Measurements from ENCODE around the gene CDHR2.
"Not testable (repeated sequence)": the region's sequence is repeated elsewhere in the genome, so short reads cannot be mapped to it uniquely, and the experiment has no call there.

Gene CDHR2

DNA sequence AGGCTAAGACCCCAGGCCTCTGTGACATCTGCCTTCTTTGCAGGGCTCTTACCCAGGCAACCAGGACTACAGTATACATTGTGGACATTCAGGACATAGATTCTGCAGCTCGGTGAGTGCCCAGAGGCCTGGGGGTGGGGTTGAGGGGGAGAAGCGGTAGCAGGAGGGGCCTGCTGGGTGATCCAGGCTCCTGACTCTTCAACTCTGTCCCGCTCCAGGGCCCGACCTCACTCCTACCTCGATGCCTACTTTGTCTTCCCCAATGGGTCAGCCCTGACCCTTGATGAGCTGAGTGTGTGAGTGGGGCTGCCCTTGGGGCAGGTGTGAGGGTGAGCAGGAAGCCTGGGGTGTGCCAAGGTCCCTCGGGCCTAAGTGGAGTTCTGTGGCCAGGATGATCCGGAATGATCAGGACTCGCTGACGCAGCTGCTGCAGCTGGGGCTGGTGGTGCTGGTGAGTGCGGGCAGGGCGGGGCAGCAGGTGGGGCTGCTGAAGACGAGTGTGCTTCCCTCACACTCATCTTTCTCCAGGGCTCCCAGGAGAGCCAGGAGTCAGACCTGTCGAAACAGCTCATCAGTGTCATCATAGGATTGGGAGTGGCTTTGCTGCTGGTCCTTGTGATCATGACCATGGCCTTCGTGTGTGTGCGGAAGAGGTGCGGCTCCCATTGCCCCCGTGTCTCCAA lies 41.0 kb downstream of the CDHR2 start:
- TF ChIP-seq ZFX (IDR thresholded peaks at IDR 0.05; ENCODE audit: borderline replicate concordance): no peak
- TF ChIP-seq CTCF (IDR thresholded peaks at IDR 0.05): no peak

DNA sequence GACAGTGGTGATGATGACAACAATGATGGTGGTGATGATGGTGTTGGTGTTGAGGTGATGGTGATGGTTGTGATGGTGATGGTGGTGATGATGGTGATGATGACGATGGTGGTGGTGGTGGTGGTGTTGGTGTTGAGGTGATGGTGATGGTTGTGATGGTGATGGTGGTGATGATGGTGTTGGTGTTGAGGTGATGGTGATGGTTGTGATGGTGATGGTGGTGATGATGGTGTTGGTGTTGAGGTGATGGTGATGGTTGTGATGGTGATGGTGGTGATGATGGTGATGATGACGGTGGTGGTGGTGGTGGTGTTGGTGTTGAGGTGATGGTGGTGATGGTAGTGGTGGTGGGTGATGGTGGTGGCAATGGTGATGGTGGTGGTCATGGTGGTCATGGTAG lies 42.5 kb downstream of the CDHR2 start:
- not testable (repeated sequence) for H3K27ac ChIP-seq

More for the DNA sequence above, 41.0 kb downstream of the CDHR2 start:
- H3K27ac ChIP-seq: no peak overlapping the region

GRCh38 chr5:176592573-176592972 lies 43.4 kb downstream of the CDHR2 start:
- TF ChIP-seq CTCF (IDR thresholded peaks at IDR 0.05): no peak
- no peak for TF ChIP-seq ZFX (IDR thresholded peaks at IDR 0.05; ENCODE audit: borderline replicate concordance)

DNA sequence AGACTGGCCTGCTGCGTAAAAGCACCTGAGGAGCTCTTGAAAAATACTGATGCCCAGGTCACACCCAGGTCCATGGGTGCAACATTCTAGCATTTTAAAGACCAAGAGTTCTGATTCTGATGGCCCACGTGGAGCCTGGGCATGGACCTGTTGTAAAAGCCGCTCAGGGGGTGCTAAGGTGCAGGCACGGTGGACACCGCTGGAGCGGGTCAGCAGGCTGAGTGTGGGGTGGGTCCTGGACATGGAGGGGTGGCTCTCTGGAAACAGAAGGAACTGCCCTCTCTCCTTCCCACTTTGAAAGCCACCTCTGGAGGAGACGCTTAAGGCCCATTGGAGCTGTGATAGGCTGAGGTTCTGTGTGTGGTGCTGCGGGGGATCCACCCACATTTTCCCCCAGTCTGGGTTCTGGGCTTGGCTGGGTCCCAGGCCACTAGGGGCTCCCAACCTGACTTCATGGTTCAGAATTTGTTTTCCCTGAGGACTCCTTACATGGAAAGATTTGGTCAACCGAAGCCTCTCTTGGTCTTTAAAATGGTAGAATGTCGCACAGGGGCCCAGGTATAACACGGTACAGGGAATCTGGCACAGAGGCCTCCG lies 44.2 kb downstream of the CDHR2 start:
- no peak overlapping the region for H3K27ac ChIP-seq
- TF ChIP-seq CTCF (IDR thresholded peaks at IDR 0.05) (no peak), ZFX (IDR thresholded peaks at IDR 0.05; ENCODE audit: borderline replicate concordance) (no peak)

More at GRCh38 chr5:176592573-176592972, 43.4 kb downstream of the CDHR2 start:
- H3K27ac ChIP-seq: no peak overlapping the region

DNA sequence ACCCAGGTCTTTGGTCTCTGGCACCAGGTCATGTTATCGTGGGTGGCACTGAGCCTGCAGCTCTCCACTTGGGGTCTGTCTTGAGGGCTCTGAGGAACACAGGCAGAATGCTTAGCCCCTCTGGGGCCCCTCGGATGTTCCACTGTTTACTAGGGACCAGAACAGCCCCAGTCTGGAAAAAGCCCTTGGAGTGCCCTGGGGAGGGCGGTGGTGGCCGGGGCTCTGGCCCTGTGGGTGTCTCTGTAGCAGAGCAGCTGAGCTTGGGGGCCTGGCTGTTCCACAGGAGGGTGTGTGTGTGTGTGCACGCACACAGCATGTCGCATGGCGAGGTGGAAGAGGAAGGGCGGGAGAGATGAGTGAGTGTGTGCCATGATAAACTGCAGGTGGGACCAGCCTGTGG lies 45.4 kb downstream of the CDHR2 start:
- TF ChIP-seq CTCF (IDR thresholded peaks at IDR 0.05): no peak
- no peak for TF ChIP-seq ZFX (IDR thresholded peaks at IDR 0.05; ENCODE audit: borderline replicate concordance)
- H3K27ac ChIP-seq: no peak overlapping the region

DNA sequence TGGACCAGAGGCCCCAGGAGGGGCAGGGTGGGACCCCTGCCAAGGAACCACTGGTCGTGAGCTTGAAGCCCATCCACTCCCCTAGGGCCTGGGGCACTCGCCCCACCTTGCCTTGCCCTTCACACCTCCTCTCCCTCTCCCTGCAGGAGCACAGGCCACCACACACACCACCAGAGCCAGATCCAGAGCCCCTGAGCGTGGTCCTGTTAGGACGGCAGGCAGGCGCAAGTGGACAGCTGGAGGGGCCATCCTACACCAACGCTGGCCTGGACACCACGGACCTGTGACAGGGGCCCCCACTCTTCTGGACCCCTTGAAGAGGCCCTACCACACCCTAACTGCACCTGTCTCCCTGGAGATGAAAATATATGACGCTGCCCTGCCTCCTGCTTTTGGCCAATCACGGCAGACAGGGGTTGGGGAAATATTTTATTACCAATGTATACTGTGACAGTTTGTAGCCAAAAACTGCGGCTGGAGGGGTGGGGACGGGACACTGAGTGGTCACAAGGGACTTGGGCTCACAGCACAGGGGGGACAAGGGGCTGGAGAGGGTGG lies 46.3 kb downstream of the CDHR2 start:
- TF ChIP-seq ZFX (IDR thresholded peaks at IDR 0.05; ENCODE audit: borderline replicate concordance) (no peak), CTCF (IDR thresholded peaks at IDR 0.05) (no peak)
- H3K27ac ChIP-seq: no peak overlapping the region

GRCh38 chr5:176596069-176596644 lies 47.0 kb downstream of the CDHR2 start:
- H3K27ac ChIP-seq: no peak overlapping the region
- TF ChIP-seq ZFX (IDR thresholded peaks at IDR 0.05; ENCODE audit: borderline replicate concordance) (no peak), CTCF (IDR thresholded peaks at IDR 0.05) (no peak)
